Left renal pelvis (tissue), 4 donors: Measurements from ENCODE around the gene TM4SF1. TPM values are rescaled to one million over a fixed set of nuclear protein-coding genes. Genes with fewer than 3 reads are reported as not detected.

Experiments
- polyA plus RNA-seq, 4 donors: library from polyadenylated mRNA; unstranded; fragments of 120-200 nt; gene quantifications; one replicate each; pipeline ENCODE4 v1.2.1, GENCODE V29; 2013; ENCODE audit not compliant: insufficient read length in 4 of 4

Gene TM4SF1
- polyA plus RNA-seq, 4 donors: 56.5 to 84.8 (median 66.2) TPM

Other genes with a start within 250 kb of the TM4SF1 start
- 10 to 100 TPM; 21.1 to 37.8 (median 34.2) TPM for gene HPS3, start 248.0 kb downstream of the TM4SF1 start, polyA plus RNA-seq
- gene CP, start 155.8 kb downstream of the TM4SF1 start, polyA plus RNA-seq: 1 to 10 TPM in 1 of 4 donors, under 1 TPM in 3; 0.81 to 1.6 (median 0.91) TPM
- gene TM4SF18, start 44.0 kb downstream of the TM4SF1 start, polyA plus RNA-seq: 10 to 100 TPM; 14.2 to 37.3 (median 25.0) TPM
- 1 to 10 TPM in 3 of 4 donors, under 1 TPM in 1; 0.76 to 2.8 (median 2.6) TPM for gene TM4SF4, start 97.0 kb upstream of the TM4SF1 start, polyA plus RNA-seq